ENCODE data around the gene ZBTB20. TPM values are rescaled to one million over a fixed set of nuclear protein-coding genes. Genes with fewer than 3 reads are reported as not detected.

The ZBTB20 gene
- total and polyA plus RNA-seq, 2 of the 4 experiments (the other 2 are of a cell fraction), result 0.75 to 14.7 TPM

DNA sequence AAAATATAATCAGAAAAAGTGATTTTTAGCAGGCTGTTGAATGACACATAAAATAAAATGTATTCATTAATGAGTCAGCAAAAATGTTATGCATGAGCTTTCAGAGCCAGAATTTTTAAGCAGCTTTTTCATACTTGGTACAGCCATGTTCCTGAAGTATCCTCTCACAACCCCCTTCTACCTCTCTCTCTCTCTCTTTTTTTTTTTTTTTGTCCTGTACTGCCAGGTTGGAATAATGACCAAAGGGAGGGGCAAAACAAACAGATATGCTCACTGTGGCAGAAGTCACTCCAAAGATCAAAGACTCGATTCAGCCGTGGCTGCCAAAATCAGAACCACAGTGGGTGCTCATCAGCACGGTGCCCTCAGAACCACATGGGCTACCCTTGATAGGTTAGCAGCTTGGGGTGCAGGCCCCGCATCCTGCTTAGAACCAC lies 383.0 kb downstream of the ZBTB20 start:
- Histone ChIP-seq H3K4me1 (ENCODE audit: control insufficient read depth, insufficient read depth, low read length) (peaks cover 2% of the 10 kb centered on the region; the same call in 1 of the 2 replicates), H3K56ac (ENCODE audit: extremely low read depth, insufficient read depth, low read length) (no peak overlapping the region), H3K4ac (ENCODE audit: low read depth, low read length) (peak overlapping the region; percentile 41; the same call in 1 of the 2 replicates), H4K5ac (ENCODE audit: low read depth, low read length) (no peak overlapping the region), H3K23ac (ENCODE audit: low read depth, low read length) (no peak overlapping the region), H4K8ac (ENCODE audit: low read depth in 2 of 2, low read length in 2 of 2) (peak overlapping the region in 1 of 2 experiments; percentile 47; a peak in 2 of 4 replicates), H3K36me3 (ENCODE audit: control insufficient read depth, insufficient read depth, low read length) (no peaks in the 10 kb centered on the region), H2BK120ac (ENCODE audit: low read depth, low read length) (no peak overlapping the region), H3K9me1 (ENCODE audit: insufficient read depth, low read length) (peaks cover 3% of the 10 kb centered on the region; the same call in 1 of the 2 replicates), H3K27ac (ENCODE audit: insufficient read depth, low read length) (no peak overlapping the region), H3K79me1 (ENCODE audit: low read depth in 1 of 2, low read length in 2 of 2) (no peaks in the 10 kb centered on the region; a peak in 2 of 4 replicates), H2AK9ac (replicated peaks; ENCODE audit: low read depth, low read length, poor library complexity) (no peak overlapping the region), H2AK5ac (ENCODE audit: low read depth, low read length) (peak overlapping the region; percentile 49; the same call in 1 of the 2 replicates), H4K91ac (ENCODE audit: insufficient read depth, low read depth, low read length) (no peak overlapping the region), H2BK5ac (ENCODE audit: low read depth, low read length, poor library complexity, severe bottlenecking) (no peak overlapping the region), H3K4me3 (ENCODE audit: insufficient read depth, low read depth, low read length) (no peak overlapping the region), H3K9ac (ENCODE audit: low read depth, low read length) (no peak overlapping the region), H2BK20ac (ENCODE audit: low read depth, low read length) (peak overlapping the region; percentile 14; the same call in 1 of the 2 replicates), H3K14ac (replicated peaks; ENCODE audit: low read depth, low read length) (peak overlapping the region; percentile 10; the same call in 1 of the 2 replicates), H2BK15ac (ENCODE audit: low read depth, low read length) (0 out of 3 replicates have a peak overlapping the region, but pooled peaks have one; percentile 21), H3K18ac (ENCODE audit: low read depth, low read length) (peak overlapping the region; percentile 48; the same call in 1 of the 2 replicates), H3K4me2 (ENCODE audit: low read depth, low read length) (no peak overlapping the region), H3K9me3 (ENCODE audit: control insufficient read depth, insufficient read depth, low read length) (no peaks in the 10 kb centered on the region), H3K27me3 (ENCODE audit: control insufficient read depth, insufficient read depth, low read length) (no peaks in the 10 kb centered on the region), H2AFZ (replicated peaks; ENCODE audit: low read length, poor library complexity) (peak overlapping the region; percentile 64), H4K20me1 (ENCODE audit: insufficient read depth, low read length) (no peaks in the 10 kb centered on the region)
- no peak for TF ChIP-seq CEBPB (IDR thresholded peaks at IDR 0.05; ENCODE audit: low read depth, low read length)
- no peak for TF ChIP-seq RAD21 (IDR thresholded peaks at IDR 0.05; ENCODE audit: low read length)
- TF ChIP-seq MAFK (IDR thresholded peaks at IDR 0.05; ENCODE audit: low read depth, low read length), result peak; percentile 92
- peak; percentile 88 for TF ChIP-seq NFE2L2 (IDR thresholded peaks at IDR 0.05; ENCODE audit: low read depth, low read length)
- no peak for TF ChIP-seq MAZ (IDR thresholded peaks at IDR 0.05; ENCODE audit: borderline replicate concordance, low read depth, low read length)
- no peak for TF ChIP-seq MXI1 (IDR thresholded peaks at IDR 0.05; ENCODE audit: borderline replicate concordance, low read depth, low read length)
- TF ChIP-seq CHD1 (IDR thresholded peaks at IDR 0.05; ENCODE audit: low read depth, low read length), result no peak
- TF ChIP-seq, protein P1, sequence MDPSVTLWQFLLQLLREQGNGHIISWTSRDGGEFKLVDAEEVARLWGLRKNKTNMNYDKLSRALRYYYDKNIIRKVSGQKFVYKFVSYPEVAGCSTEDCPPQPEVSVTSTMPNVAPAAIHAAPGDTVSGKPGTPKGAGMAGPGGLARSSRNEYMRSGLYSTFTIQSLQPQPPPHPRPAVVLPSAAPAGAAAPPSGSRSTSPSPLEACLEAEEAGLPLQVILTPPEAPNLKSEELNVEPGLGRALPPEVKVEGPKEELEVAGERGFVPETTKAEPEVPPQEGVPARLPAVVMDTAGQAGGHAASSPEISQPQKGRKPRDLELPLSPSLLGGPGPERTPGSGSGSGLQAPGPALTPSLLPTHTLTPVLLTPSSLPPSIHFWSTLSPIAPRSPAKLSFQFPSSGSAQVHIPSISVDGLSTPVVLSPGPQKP (IDR thresholded peaks at IDR 0.05; ENCODE audit: borderline replicate concordance, low read depth, low read length), result no peak
- in situ Hi-C loops (cut with MboI; ENCODE audit: low sequenced_read_pairs) (no loop called here), intact Hi-C loops (cut with micrococcal nuclease) (no loop called here), dilution Hi-C loops (cut with HindIII; ENCODE audit: low sequenced_read_pairs, unreplicated experiment) (no loop called here)
- no TSS peak for BruUV-seq (replicated peaks)
- CTCF ChIA-PET, result interaction anchor here (0.6 kb wide), 1 partner anchor 16 kb away, joined by 3 read pairs; no protein-coding TSS in a partner anchor
- POLR2A ChIA-PET (ENCODE audit: unreplicated experiment), result no interaction called here
- peak; percentile 28 for DNase-seq
- WGBS, 2 experiments (ENCODE audit: extremely low coverage in 2 of 2, insufficient read length in 1 of 2), result 60% methylated on average over 1 of the region's 4 CpGs; no CpG with 5 or more reads in 1 of the 2 experiments
- ATAC-seq (ENCODE audit: low read depth), result no peak

All from IMR-90 (cell line).